ENCODE data around the gene MTMR10.
A peak's percentile ranks its signal among the peaks of the same experiment; 100 is the strongest.

The MTMR10 gene

GRCh38 chr15:31014608-31014925 is 23.1 kb upstream of the MTMR10 start:
- Histone ChIP-seq H3K4me1 (ENCODE audit: control insufficient read depth in 1 of 2, insufficient read depth in 2 of 2, low read length in 2 of 2) (no peaks in the 10 kb centered on the region), H3K27ac (ENCODE audit: low read depth, low read length) (no peak overlapping the region), H3K36me3 (ENCODE audit: control insufficient read depth in 1 of 2, insufficient read depth in 2 of 2, low read length in 2 of 2) (no peaks in the 10 kb centered on the region), H3K27me3 (ENCODE audit: control insufficient read depth in 1 of 2, insufficient read depth in 2 of 2, low read length in 2 of 2) (no peaks in the 10 kb centered on the region), H3K9ac (ENCODE audit: low read depth in 1 of 2, low read length in 2 of 2) (no peak overlapping the region), H3K9me3 (ENCODE audit: control insufficient read depth in 1 of 2, low read length in 2 of 2) (peaks cover 0 to 8% of the 10 kb centered on the region in 2 donors), H3K4me3 (ENCODE audit: low read depth in 1 of 2, low read length in 2 of 2) (no peak overlapping the region)

GRCh38 chr15:31013863-31014607 is 22.6 kb upstream of the MTMR10 start:
- Histone ChIP-seq H3K36me3 (ENCODE audit: control insufficient read depth in 1 of 2, insufficient read depth in 2 of 2, low read length in 2 of 2) (no peaks in the 10 kb centered on the region), H3K9ac (ENCODE audit: low read depth in 1 of 2, low read length in 2 of 2) (no peak overlapping the region), H3K4me1 (ENCODE audit: control insufficient read depth in 1 of 2, insufficient read depth in 2 of 2, low read length in 2 of 2) (no peaks in the 10 kb centered on the region), H3K27ac (ENCODE audit: low read depth, low read length) (no peak overlapping the region), H3K9me3 (ENCODE audit: control insufficient read depth in 1 of 2, low read length in 2 of 2) (peaks cover 0 to 8% of the 10 kb centered on the region in 2 donors), H3K27me3 (ENCODE audit: control insufficient read depth in 1 of 2, insufficient read depth in 2 of 2, low read length in 2 of 2) (no peaks in the 10 kb centered on the region), H3K4me3 (ENCODE audit: low read depth in 1 of 2, low read length in 2 of 2) (no peak overlapping the region)

- Histone ChIP-seq H3K9me3 (ENCODE audit: control insufficient read depth in 1 of 2, low read length in 2 of 2) (peaks cover 0 to 8% of the 10 kb centered on the region in 2 donors), H3K4me1 (ENCODE audit: control insufficient read depth in 1 of 2, insufficient read depth in 2 of 2, low read length in 2 of 2) (no peaks in the 10 kb centered on the region), H3K4me3 (ENCODE audit: low read depth in 1 of 2, low read length in 2 of 2) (no peak overlapping the region), H3K27ac (ENCODE audit: low read depth, low read length) (no peak overlapping the region), H3K9ac (ENCODE audit: low read depth in 1 of 2, low read length in 2 of 2) (no peak overlapping the region), H3K36me3 (ENCODE audit: control insufficient read depth in 1 of 2, insufficient read depth in 2 of 2, low read length in 2 of 2) (no peaks in the 10 kb centered on the region), H3K27me3 (ENCODE audit: control insufficient read depth in 1 of 2, insufficient read depth in 2 of 2, low read length in 2 of 2) (no peaks in the 10 kb centered on the region)
Measured at GRCh38 chr15:31012455-31012854, 21.0 kb upstream of the MTMR10 start.

- no peaks in the 10 kb centered on the region for H3K36me3 ChIP-seq (ENCODE audit: control insufficient read depth in 1 of 2, insufficient read depth in 2 of 2, low read length in 2 of 2)
- H3K27me3 ChIP-seq (ENCODE audit: control insufficient read depth in 1 of 2, insufficient read depth in 2 of 2, low read length in 2 of 2): no peaks in the 10 kb centered on the region
- H3K9me3 ChIP-seq (ENCODE audit: control insufficient read depth in 1 of 2, low read length in 2 of 2): peaks cover 0 to 8% of the 10 kb centered on the region in 2 donors
- H3K4me1 ChIP-seq (ENCODE audit: control insufficient read depth in 1 of 2, insufficient read depth in 2 of 2, low read length in 2 of 2): no peaks in the 10 kb centered on the region
- no peak overlapping the region for H3K9ac ChIP-seq (ENCODE audit: low read depth in 1 of 2, low read length in 2 of 2)
- no peak overlapping the region for H3K4me3 ChIP-seq (ENCODE audit: low read depth in 1 of 2, low read length in 2 of 2)
- H3K27ac ChIP-seq (ENCODE audit: low read depth, low read length): no peak overlapping the region
Measured at GRCh38 chr15:31010036-31010435, 18.6 kb upstream of the MTMR10 start.

GRCh38 chr15:31005660-31006059 is 14.2 kb upstream of the MTMR10 start:
- H3K36me3 ChIP-seq (ENCODE audit: control insufficient read depth in 1 of 2, insufficient read depth in 2 of 2, low read length in 2 of 2): no peaks in the 10 kb centered on the region
- H3K4me1 ChIP-seq (ENCODE audit: control insufficient read depth in 1 of 2, insufficient read depth in 2 of 2, low read length in 2 of 2): no peaks in the 10 kb centered on the region
- H3K9me3 ChIP-seq (ENCODE audit: control insufficient read depth in 1 of 2, low read length in 2 of 2): no peaks in the 10 kb centered on the region
- no peaks in the 10 kb centered on the region for H3K27me3 ChIP-seq (ENCODE audit: control insufficient read depth in 1 of 2, insufficient read depth in 2 of 2, low read length in 2 of 2)
- H3K9ac ChIP-seq (ENCODE audit: low read depth in 1 of 2, low read length in 2 of 2): no peak overlapping the region
- H3K4me3 ChIP-seq (ENCODE audit: low read depth in 1 of 2, low read length in 2 of 2): no peak overlapping the region
- H3K27ac ChIP-seq (ENCODE audit: low read depth, low read length): no peak overlapping the region

GRCh38 chr15:31004220-31004733 is 12.8 kb upstream of the MTMR10 start:
- no peak overlapping the region for H3K4me3 ChIP-seq (ENCODE audit: low read depth in 1 of 2, low read length in 2 of 2)
- H3K9me3 ChIP-seq (ENCODE audit: control insufficient read depth in 1 of 2, low read length in 2 of 2): no peaks in the 10 kb centered on the region
- no peaks in the 10 kb centered on the region for H3K27me3 ChIP-seq (ENCODE audit: control insufficient read depth in 1 of 2, insufficient read depth in 2 of 2, low read length in 2 of 2)
- H3K4me1 ChIP-seq (ENCODE audit: control insufficient read depth in 1 of 2, insufficient read depth in 2 of 2, low read length in 2 of 2): no peaks in the 10 kb centered on the region
- no peak overlapping the region for H3K9ac ChIP-seq (ENCODE audit: low read depth in 1 of 2, low read length in 2 of 2)
- no peak overlapping the region for H3K27ac ChIP-seq (ENCODE audit: low read depth, low read length)
- no peaks in the 10 kb centered on the region for H3K36me3 ChIP-seq (ENCODE audit: control insufficient read depth in 1 of 2, insufficient read depth in 2 of 2, low read length in 2 of 2)

GRCh38 chr15:31001702-31002101 is 10.3 kb upstream of the MTMR10 start:
- Histone ChIP-seq H3K9ac (ENCODE audit: low read depth in 1 of 2, low read length in 2 of 2) (no peak overlapping the region), H3K27me3 (ENCODE audit: control insufficient read depth in 1 of 2, insufficient read depth in 2 of 2, low read length in 2 of 2) (no peaks in the 10 kb centered on the region)

GRCh38 chr15:30999729-31000128 is 8.3 kb upstream of the MTMR10 start:
- Histone ChIP-seq H3K9me3 (ENCODE audit: control insufficient read depth in 1 of 2, low read length in 2 of 2) (no peaks in the 10 kb centered on the region), H3K4me1 (ENCODE audit: control insufficient read depth in 1 of 2, insufficient read depth in 2 of 2, low read length in 2 of 2) (no peaks in the 10 kb centered on the region), H3K27ac (ENCODE audit: low read depth, low read length) (no peak overlapping the region), H3K36me3 (ENCODE audit: control insufficient read depth in 1 of 2, insufficient read depth in 2 of 2, low read length in 2 of 2) (no peaks in the 10 kb centered on the region), H3K4me3 (ENCODE audit: low read depth in 1 of 2, low read length in 2 of 2) (no peak overlapping the region), H3K9ac (ENCODE audit: low read depth in 1 of 2, low read length in 2 of 2) (no peak overlapping the region), H3K27me3 (ENCODE audit: control insufficient read depth in 1 of 2, insufficient read depth in 2 of 2, low read length in 2 of 2) (no peaks in the 10 kb centered on the region)

More at GRCh38 chr15:31001702-31002101, 10.3 kb upstream of the MTMR10 start:
- Histone ChIP-seq H3K9me3 (ENCODE audit: control insufficient read depth in 1 of 2, low read length in 2 of 2) (no peaks in the 10 kb centered on the region), H3K36me3 (ENCODE audit: control insufficient read depth in 1 of 2, insufficient read depth in 2 of 2, low read length in 2 of 2) (no peaks in the 10 kb centered on the region), H3K4me1 (ENCODE audit: control insufficient read depth in 1 of 2, insufficient read depth in 2 of 2, low read length in 2 of 2) (no peaks in the 10 kb centered on the region), H3K27ac (ENCODE audit: low read depth, low read length) (no peak overlapping the region), H3K4me3 (ENCODE audit: low read depth in 1 of 2, low read length in 2 of 2) (no peak overlapping the region)

- H3K4me3 ChIP-seq (ENCODE audit: low read depth in 1 of 2, low read length in 2 of 2): no peak overlapping the region
- no peaks in the 10 kb centered on the region for H3K9me3 ChIP-seq (ENCODE audit: control insufficient read depth in 1 of 2, low read length in 2 of 2)
- no peaks in the 10 kb centered on the region for H3K36me3 ChIP-seq (ENCODE audit: control insufficient read depth in 1 of 2, insufficient read depth in 2 of 2, low read length in 2 of 2)
- H3K9ac ChIP-seq (ENCODE audit: low read depth in 1 of 2, low read length in 2 of 2): no peak overlapping the region
- no peaks in the 10 kb centered on the region for H3K27me3 ChIP-seq (ENCODE audit: control insufficient read depth in 1 of 2, insufficient read depth in 2 of 2, low read length in 2 of 2)
- H3K27ac ChIP-seq (ENCODE audit: low read depth, low read length): no peak overlapping the region
- H3K4me1 ChIP-seq (ENCODE audit: control insufficient read depth in 1 of 2, insufficient read depth in 2 of 2, low read length in 2 of 2): peaks cover 0 to 4% of the 10 kb centered on the region in 2 donors
Measured at GRCh38 chr15:30997270-30997669, 5.8 kb upstream of the MTMR10 start.

GRCh38 chr15:30992249-30992864 is 929 bp upstream of the MTMR10 start:
- Histone ChIP-seq H3K4me3 (ENCODE audit: low read depth in 1 of 2, low read length in 2 of 2) (peak overlapping the region; percentile 86 to 92), H3K36me3 (ENCODE audit: control insufficient read depth in 1 of 2, insufficient read depth in 2 of 2, low read length in 2 of 2) (peaks cover 0 to 5% of the 10 kb centered on the region in 2 donors), H3K4me1 (ENCODE audit: control insufficient read depth in 1 of 2, insufficient read depth in 2 of 2, low read length in 2 of 2) (peaks cover 15 to 20% of the 10 kb centered on the region in 2 donors), H3K27ac (ENCODE audit: low read depth, low read length) (peak overlapping the region; percentile 96), H3K9ac (ENCODE audit: low read depth in 1 of 2, low read length in 2 of 2) (peak overlapping the region; percentile 91 to 95), H3K9me3 (ENCODE audit: control insufficient read depth in 1 of 2, low read length in 2 of 2) (no peaks in the 10 kb centered on the region), H3K27me3 (ENCODE audit: control insufficient read depth in 1 of 2, insufficient read depth in 2 of 2, low read length in 2 of 2) (no peaks in the 10 kb centered on the region)
